Skeletal muscle tissue (tissue), 4 donors: Measurements from ENCODE around the gene ZKSCAN4. TPM values are rescaled to one million over a fixed set of nuclear protein-coding genes. Genes with fewer than 3 reads are reported as not detected.
A peak's percentile ranks its signal among the peaks of the same experiment; 100 is the strongest.

Experiments
- H3K27ac ChIP-seq: one replicate; pipeline ENCODE4 v1.7.0; 2013; ENCODE audit warnings: mild to moderate bottlenecking, low read depth, low read length, inconsistent platforms
- H3K27me3 ChIP-seq, 3 donors: one replicate each; pipeline ENCODE4 v1.7.0; 2013; ENCODE audit warnings: low read length in 3 of 3; ENCODE audit not compliant: control insufficient read depth in 3 of 3, insufficient read depth in 3 of 3
- H3K36me3 ChIP-seq, 3 donors: one replicate each; pipeline ENCODE4 v1.7.0; 2013; ENCODE audit warnings: low read length in 3 of 3; ENCODE audit not compliant: control insufficient read depth in 3 of 3, insufficient read depth in 3 of 3
- H3K4me1 ChIP-seq, 3 donors: one replicate each; pipeline ENCODE4 v1.7.0; 2013; ENCODE audit warnings: low read length in 3 of 3, mild to moderate bottlenecking in 3 of 3; ENCODE audit not compliant: control insufficient read depth in 3 of 3, insufficient read depth in 3 of 3
- H3K4me3 ChIP-seq, 3 donors: one replicate each; pipeline ENCODE4 v1.7.0; 2013; ENCODE audit warnings: low read length in 3 of 3
- H3K9ac ChIP-seq, 3 donors: one replicate each; pipeline ENCODE4 v1.7.0; 2013; ENCODE audit warnings: low read length in 3 of 3, mild to moderate bottlenecking in 3 of 3, moderate library complexity in 2 of 3, low read depth in 1 of 3
- H3K9me3 ChIP-seq, 3 donors: one replicate each; pipeline ENCODE4 v1.7.0; 2013; ENCODE audit warnings: low read length in 3 of 3; ENCODE audit not compliant: control insufficient read depth in 3 of 3
- total RNA-seq: library from RNA; depleted of rRNA; stranded (reverse); fragments of >200 nt; gene quantifications from one replicate; pipeline ENCODE4 v1.2.3, GENCODE V29; 2014
- donor health status: Osteomylitis.

The ZKSCAN4 gene
- total RNA-seq, 1 donor from 2014 or later = 8.4 TPM

DNA sequence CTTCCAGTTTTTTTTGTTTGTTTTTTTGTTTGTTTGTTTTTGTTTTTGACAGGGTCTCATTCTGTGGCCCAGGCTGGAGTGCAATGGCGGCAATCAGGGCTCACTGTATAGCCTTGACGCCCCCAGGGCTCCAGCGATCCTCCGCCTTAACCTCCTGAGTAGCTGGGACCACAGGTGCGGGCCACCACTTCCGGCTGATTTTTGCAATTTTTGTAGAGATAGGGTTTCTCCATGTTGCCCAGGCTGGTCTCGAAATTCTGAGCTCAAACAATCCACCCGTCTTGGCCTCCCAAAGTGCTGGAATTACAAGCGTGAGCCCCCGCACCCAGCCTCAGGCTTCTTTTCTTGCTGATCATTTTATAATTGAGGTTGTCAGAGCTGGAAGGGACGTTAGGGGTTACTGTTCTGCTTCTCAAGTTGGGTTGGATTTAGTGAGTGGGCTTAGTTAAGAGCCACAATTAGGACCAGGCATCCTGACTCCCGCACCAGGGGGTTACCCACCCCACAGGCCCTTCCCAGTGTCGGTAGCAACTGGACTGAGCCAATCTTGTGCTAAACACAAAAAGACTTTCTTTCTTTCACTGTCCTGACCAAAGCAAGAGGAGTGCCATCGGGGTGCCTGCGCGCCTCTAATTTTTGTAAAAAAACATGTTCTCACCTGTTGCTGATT lies 40.1 kb downstream of the ZKSCAN4 start:
- H3K9me3 ChIP-seq = peaks cover 0 to 2% (median 0%) of the 10 kb centered on the region in 3 donors
- peak overlapping the region; percentile 57 to 75 (median 61) for H3K4me3 ChIP-seq
- peak overlapping the region; percentile 82 for H3K27ac ChIP-seq
- H3K36me3 ChIP-seq = no peaks in the 10 kb centered on the region
- H3K27me3 ChIP-seq = peaks cover 40 to 61% (median 56%) of the 10 kb centered on the region in 3 donors
- peak overlapping the region; percentile 34 to 71 (median 46) for H3K9ac ChIP-seq
- H3K4me1 ChIP-seq = peaks cover 22 to 39% (median 31%) of the 10 kb centered on the region in 3 donors

DNA sequence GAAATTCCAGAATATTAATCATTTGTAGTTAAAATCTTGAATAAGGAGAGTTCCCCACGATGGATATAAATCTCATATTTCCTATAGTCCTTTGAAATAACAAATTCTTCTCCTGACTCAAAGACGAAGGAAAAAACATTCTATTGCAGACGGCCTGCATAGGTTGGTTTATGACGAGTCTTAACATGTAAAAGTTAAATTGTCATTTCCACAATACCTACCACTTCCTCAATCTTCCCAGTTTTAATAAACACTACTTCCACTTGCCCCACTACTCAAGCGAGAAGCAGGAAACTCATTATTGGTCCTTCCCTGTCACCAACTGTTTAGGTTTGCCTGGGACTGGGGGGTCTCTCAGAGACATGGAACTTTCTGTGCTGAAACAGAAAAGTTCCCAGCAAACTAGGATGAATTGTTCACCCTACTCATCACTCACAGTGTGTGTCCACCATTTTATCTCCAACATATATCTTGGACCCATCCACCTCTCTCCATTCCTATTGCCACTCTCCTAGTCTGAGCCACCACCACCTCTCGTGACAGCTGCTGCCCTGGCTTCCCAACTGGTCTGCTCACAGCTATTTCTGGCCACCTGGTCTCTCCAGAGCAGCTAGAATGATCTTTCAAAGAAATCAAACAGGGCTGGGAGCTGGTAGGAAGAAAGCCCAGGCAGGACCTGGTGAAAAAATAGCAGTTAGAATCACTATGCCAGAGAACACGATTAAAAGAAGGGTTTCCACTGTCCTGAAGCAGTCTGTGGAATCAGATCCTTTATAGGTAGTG lies 42.1 kb downstream of the ZKSCAN4 start:
- Histone ChIP-seq H3K36me3 (no peaks in the 10 kb centered on the region), H3K27me3 (peaks cover 44 to 64% (median 59%) of the 10 kb centered on the region in 3 donors), H3K27ac (peak overlapping the region; percentile 65), H3K9ac (peak overlapping the region in 1 of 3 donors; percentile 1), H3K4me3 (no peak overlapping the region), H3K4me1 (peaks cover 18 to 31% (median 24%) of the 10 kb centered on the region in 3 donors), H3K9me3 (peaks cover 0 to 2% (median 0%) of the 10 kb centered on the region in 3 donors)

DNA sequence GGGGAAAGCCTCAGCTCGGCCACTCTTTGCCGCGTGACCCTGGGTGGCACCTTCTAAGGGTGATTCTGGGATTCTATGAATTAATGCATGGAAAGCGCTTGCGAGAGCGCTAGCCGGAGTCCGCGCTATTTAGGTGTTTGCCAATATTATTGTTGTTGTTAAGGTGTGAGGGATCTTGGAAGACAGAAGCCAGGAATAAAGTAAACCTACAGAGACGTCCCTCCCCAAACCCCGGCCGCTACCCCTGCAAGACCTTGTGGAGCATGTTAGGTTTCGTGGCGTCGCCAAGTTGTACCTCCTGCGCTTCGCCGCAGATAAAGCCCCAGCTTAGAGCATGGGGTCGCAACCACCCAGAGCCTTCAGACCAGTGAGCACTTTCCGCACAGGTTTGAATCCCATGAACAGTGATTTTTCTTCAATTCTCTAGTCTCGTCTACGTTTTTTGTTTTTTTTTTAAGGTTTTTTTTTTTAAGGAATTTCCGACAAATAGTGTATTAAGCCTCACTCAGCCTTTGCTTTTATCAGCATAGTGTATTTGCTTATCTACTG lies 43.9 kb downstream of the ZKSCAN4 start:
- Histone ChIP-seq H3K27me3 (peaks cover 45 to 60% (median 53%) of the 10 kb centered on the region in 3 donors), H3K4me3 (peak overlapping the region; percentile 47 to 70 (median 67)), H3K36me3 (no peaks in the 10 kb centered on the region), H3K9ac (peak overlapping the region in 1 of 3 donors; percentile 63), H3K9me3 (peaks cover 0 to 5% (median 2%) of the 10 kb centered on the region in 3 donors), H3K4me1 (peaks cover 18 to 31% (median 24%) of the 10 kb centered on the region in 3 donors), H3K27ac (no peak overlapping the region)

DNA sequence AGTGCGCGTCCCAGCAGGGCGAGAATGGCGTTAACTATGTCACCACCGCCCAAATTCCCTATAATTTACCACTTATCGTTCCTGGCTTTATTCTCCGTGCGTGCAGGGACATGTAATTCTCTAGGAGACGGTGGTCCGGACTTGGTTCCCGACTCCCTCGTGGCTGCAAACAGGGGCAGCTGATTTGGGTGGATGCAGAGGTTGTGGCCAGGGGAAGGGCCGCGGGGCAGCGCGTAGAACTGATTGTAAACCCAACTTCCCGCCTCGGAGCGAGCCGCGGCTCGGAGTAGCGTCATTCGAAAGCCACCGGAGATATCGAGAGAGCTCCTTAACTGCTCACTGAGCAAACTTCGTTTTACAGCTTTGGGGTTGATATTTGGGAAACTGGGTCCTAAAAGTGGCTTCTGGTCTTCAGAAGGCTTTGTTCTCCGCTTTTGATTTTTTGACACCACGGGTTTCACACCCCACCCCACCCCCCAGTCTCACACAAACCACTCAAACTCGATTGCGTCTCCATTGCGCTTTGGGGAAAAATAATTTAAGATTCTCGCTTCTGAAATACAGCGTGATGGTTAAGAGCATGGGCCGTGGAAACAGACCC lies 44.5 kb downstream of the ZKSCAN4 start:
- peaks cover 16 to 25% (median 21%) of the 10 kb centered on the region in 3 donors for H3K4me1 ChIP-seq
- H3K36me3 ChIP-seq = no peaks in the 10 kb centered on the region
- peak overlapping the region in 1 of 3 donors; percentile 63 for H3K9ac ChIP-seq
- H3K4me3 ChIP-seq = peak overlapping the region; percentile 47 to 70 (median 67)
- peaks cover 45 to 57% (median 50%) of the 10 kb centered on the region in 3 donors for H3K27me3 ChIP-seq
- peaks cover 0 to 5% (median 2%) of the 10 kb centered on the region in 3 donors for H3K9me3 ChIP-seq
- no peak overlapping the region for H3K27ac ChIP-seq

DNA sequence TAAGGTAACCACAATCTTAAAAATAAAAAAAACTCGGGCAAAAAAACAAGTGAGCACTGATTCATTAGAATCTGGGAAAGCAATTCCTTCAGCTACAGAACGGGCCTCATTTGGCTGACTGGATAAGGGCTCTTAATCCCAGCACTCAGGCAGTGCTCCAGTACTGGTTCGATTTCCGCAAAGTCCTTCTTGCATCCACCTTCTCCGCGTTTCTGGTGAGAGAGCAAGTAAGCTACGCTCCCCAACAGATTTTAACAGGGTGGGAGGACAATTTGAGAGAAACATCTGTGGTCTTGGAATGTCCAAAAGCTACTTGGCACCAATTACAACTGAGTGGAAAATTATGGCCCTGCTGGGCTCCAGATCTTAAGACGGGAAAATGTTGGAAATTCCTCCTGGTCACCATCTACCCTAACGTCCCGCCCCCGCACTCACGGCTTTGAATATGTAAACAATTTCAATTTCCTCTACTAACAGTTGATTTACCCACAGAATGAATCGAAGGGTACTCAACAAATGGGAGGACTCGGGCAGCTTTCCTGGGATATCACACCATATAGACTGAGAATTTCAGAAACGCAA lies 45.0 kb downstream of the ZKSCAN4 start:
- Histone ChIP-seq H3K27me3 (peaks cover 40 to 54% (median 50%) of the 10 kb centered on the region in 3 donors), H3K36me3 (no peaks in the 10 kb centered on the region), H3K4me1 (peaks cover 15 to 19% (median 16%) of the 10 kb centered on the region in 3 donors), H3K27ac (no peak overlapping the region), H3K9me3 (peaks cover 0 to 5% (median 2%) of the 10 kb centered on the region in 3 donors), H3K9ac (no peak overlapping the region), H3K4me3 (peak overlapping the region; percentile 47 to 70 (median 67))

DNA sequence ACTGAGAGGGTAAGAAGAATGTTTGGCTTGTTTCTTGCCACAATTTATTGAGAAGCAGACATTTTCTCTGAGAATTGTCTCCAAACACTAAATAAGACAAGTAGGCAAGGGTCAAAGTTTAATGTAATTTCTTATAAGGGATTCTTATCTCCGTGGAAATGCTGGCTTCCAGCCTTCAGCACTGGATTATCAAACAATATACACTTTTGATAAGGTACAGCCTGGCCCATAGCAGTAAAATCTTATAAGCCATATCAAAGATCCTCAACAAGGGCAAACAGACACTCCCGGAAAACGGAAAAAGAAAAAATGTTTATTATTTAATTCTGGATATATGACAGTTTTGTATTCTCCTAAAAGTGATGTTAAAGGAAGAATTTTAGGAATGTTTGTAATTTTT lies 45.5 kb downstream of the ZKSCAN4 start:
- Histone ChIP-seq H3K4me1 (peaks cover 14 to 18% (median 16%) of the 10 kb centered on the region in 3 donors), H3K27ac (no peak overlapping the region), H3K9ac (no peak overlapping the region), H3K27me3 (peaks cover 36 to 51% (median 48%) of the 10 kb centered on the region in 3 donors), H3K36me3 (no peaks in the 10 kb centered on the region), H3K4me3 (no peak overlapping the region), H3K9me3 (peaks cover 0 to 5% (median 2%) of the 10 kb centered on the region in 3 donors)

DNA sequence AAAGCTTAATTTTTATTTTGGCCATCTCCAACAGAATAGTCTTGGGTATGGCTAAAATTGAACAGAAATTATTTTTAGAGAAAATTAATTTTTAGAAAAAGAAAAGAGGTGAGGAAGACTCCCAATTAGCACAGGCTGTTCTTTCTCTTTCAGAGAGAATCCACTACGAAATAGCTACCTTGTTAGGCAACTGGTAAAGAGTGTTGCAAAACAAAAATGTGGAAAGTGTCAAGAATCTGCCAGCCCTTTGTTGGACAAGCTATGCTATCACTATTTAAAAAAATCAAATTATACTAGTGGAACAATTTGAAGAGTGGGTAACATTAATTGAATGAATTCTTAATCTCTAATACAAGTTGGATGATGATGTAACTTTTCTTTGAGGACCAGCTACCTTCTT lies 46.2 kb downstream of the ZKSCAN4 start:
- H3K27me3 ChIP-seq = peaks cover 36 to 48% (median 47%) of the 10 kb centered on the region in 3 donors

DNA sequence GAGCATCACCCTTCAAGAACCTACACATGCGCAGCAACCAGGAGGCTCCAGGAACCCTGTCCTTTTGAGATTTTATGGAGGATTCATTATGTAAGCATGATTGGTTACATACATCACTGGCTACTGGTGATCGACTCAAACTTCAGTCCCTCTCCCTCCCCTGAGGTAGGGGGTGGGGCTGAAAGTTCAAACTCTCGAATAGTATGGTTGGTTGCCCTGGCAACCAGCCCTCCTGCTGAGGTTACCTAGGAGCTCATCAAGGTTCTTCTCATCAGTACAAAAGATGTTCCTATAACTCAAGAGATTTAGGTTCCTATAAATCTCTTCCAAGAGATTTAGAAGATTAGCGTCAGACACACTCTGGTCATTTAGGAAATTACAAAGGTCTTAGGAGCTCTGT lies 48.9 kb downstream of the ZKSCAN4 start:
- Histone ChIP-seq H3K9me3 (peaks cover 0 to 3% (median 2%) of the 10 kb centered on the region in 3 donors), H3K9ac (no peak overlapping the region), H3K27me3 (peaks cover 19 to 30% (median 28%) of the 10 kb centered on the region in 3 donors), H3K4me3 (no peak overlapping the region), H3K27ac (no peak overlapping the region), H3K4me1 (peaks cover 10 to 11% (median 11%) of the 10 kb centered on the region in 3 donors), H3K36me3 (no peaks in the 10 kb centered on the region)

More for the DNA sequence above, 46.2 kb downstream of the ZKSCAN4 start:
- Histone ChIP-seq H3K4me3 (no peak overlapping the region), H3K9ac (no peak overlapping the region), H3K36me3 (no peaks in the 10 kb centered on the region), H3K27ac (no peak overlapping the region), H3K4me1 (peaks cover 14 to 18% (median 16%) of the 10 kb centered on the region in 3 donors), H3K9me3 (peaks cover 0 to 5% (median 2%) of the 10 kb centered on the region in 3 donors)

DNA sequence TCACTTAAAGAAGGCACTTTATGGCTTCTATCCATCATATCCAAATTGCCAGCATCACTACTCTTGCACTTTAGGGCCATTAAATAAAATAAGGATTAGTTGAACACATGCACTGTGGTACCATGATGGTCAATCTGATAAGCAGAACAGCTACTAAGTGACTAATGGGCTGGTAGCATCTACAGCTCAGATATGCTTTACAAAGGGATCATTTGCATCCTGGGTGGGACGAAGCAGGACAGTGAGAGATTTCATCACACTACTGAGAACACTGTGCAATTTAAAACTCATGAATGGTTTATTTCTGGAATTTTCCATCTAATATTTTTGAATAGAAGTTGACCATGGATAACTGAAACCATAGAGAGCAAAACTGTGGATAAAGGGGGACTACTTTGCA lies 52.0 kb downstream of the ZKSCAN4 start:
- Histone ChIP-seq H3K4me3 (no peak overlapping the region), H3K9ac (no peak overlapping the region), H3K9me3 (peaks cover 0 to 9% (median 2%) of the 10 kb centered on the region in 3 donors), H3K36me3 (no peaks in the 10 kb centered on the region), H3K27ac (no peak overlapping the region), H3K4me1 (no peaks in the 10 kb centered on the region), H3K27me3 (peaks cover 3 to 9% (median 6%) of the 10 kb centered on the region in 3 donors)
